Testis (tissue), 3 donors: ENCODE results near the gene TMEM260. TPM values are rescaled to one million over a fixed set of nuclear protein-coding genes. Genes with fewer than 3 reads are reported as not detected.

Source experiments
- DNase-seq: peaks from one replicate; pipeline ENCODE4 v3.0.0-alpha.2; 2019
- H3K27ac ChIP-seq, 2 donors: fragments of 200-600 bp; sonication (generic); one replicate each; pipeline ENCODE4 v1.5.1; 2019
- H3K27me3 ChIP-seq: fragments of 200-600 bp; sonication (generic); one replicate; pipeline ENCODE4 v1.5.1; 2019
- H3K36me3 ChIP-seq: fragments of 200-600 bp; sonication (generic); one replicate; pipeline ENCODE4 v1.5.1; 2017; ENCODE audit warnings: low read depth; ENCODE audit errors: missing control alignments
- H3K4me1 ChIP-seq: fragments of 200-600 bp; sonication (generic); one replicate; pipeline ENCODE4 v1.5.1; 2019
- H3K4me3 ChIP-seq, 2 donors: fragments of 200-600 bp; sonication (generic); one replicate each; pipeline ENCODE4 v1.5.1; 2017 to 2019
- H3K9me3 ChIP-seq: fragments of 200-600 bp; sonication (generic); one replicate; pipeline ENCODE4 v1.5.1; 2017
- CTCF ChIP-seq, 3 experiments: fragments of 450-650 bp in 2 of 3; fragments of 200-600 bp in 1 of 3; sonication (generic) in 1 of 3; IDR thresholded peaks; one replicate each; pipeline ENCODE4 v1.5.1; 2016 to 2019; ENCODE audit warnings: antibody characterized with exemption in 3 of 3, mild to moderate bottlenecking in 2 of 3, moderate library complexity in 1 of 3
- POLR2A ChIP-seq: fragments of 450-650 bp; IDR thresholded peaks from one replicate; pipeline ENCODE4 v1.6.1; 2017; ENCODE audit warnings: antibody characterized with exemption, mild to moderate bottlenecking, moderate library complexity
- WGBS, 2 donors: methylation state at CpG; one replicate each; pipeline ENCODE4 v1.1.5; 2018; 5-methylcytosine and 5-hydroxymethylcytosine counted together
- intact Hi-C: fragments of 100-400 bp; cut with DNase I; formaldehyde crosslinking; loops from one replicate; pipeline ENCODE4 v1.15.1; 2023; ENCODE audit warnings: low total_unique reads
- polyA plus RNA-seq: library from polyadenylated mRNA; stranded (reverse); fragments of 350-450 nt; fragmentation: Illumina TruSeq; extraction: RNeasy Lipid Tissue Mini Kit (QIAGEN cat#74804); gene quantifications from one replicate; pipeline ENCODE4 v1.2.3, GENCODE V29; 2014; ENCODE audit warnings: low read depth, low replicate concordance; ENCODE audit not compliant: insufficient read depth
- total RNA-seq, 2 donors: library from RNA; depleted of rRNA; stranded (reverse); fragments of >200 nt; gene quantifications; one replicate each; pipeline ENCODE4 v1.2.3, GENCODE V29; 2016

Gene TMEM260
- total and polyA plus RNA-seq, 3 donors from 2014 or later = 13.5 to 32.0 (median 30.7) TPM

GRCh38 chr14:56633544-56633943 lies 53.9 kb downstream of the TMEM260 start:
- Histone ChIP-seq H3K4me1 (no peaks in the 10 kb centered on the region), H3K27ac (no peak overlapping the region), H3K36me3 (peaks cover 3% of the 10 kb centered on the region), H3K27me3 (no peaks in the 10 kb centered on the region), H3K4me3 (no peak overlapping the region), H3K9me3 (no peaks in the 10 kb centered on the region)
- intact Hi-C loops = no loop called here
- WGBS, 2 donors = 94 to 98% methylated on average over 1 of the region's 1 CpG
- TF ChIP-seq CTCF (IDR thresholded peaks at IDR 0.05) (no peak), POLR2A (no peak)
- no peak for DNase-seq

- WGBS, 2 donors = 96% methylated on average over 2 of the region's 2 CpGs
- Histone ChIP-seq H3K36me3 (peaks cover 3% of the 10 kb centered on the region), H3K9me3 (no peaks in the 10 kb centered on the region), H3K27ac (no peak overlapping the region), H3K27me3 (no peaks in the 10 kb centered on the region), H3K4me3 (no peak overlapping the region), H3K4me1 (no peaks in the 10 kb centered on the region)
- DNase-seq = no peak
- TF ChIP-seq CTCF (IDR thresholded peaks at IDR 0.05) (no peak), POLR2A (no peak)
- intact Hi-C loops = no loop called here
Observed at GRCh38 chr14:56635041-56635440, 55.4 kb downstream of the TMEM260 start.

- H3K27ac ChIP-seq = no peak overlapping the region
- no peak overlapping the region for H3K4me3 ChIP-seq
- TF ChIP-seq CTCF (IDR thresholded peaks at IDR 0.05) (no peak), POLR2A (no peak)
- peaks cover 27% of the 10 kb centered on the region for H3K4me1 ChIP-seq
- intact Hi-C loops = no loop called here
- no peaks in the 10 kb centered on the region for H3K27me3 ChIP-seq
- DNase-seq = no peak
- H3K36me3 ChIP-seq = no peaks in the 10 kb centered on the region
- H3K9me3 ChIP-seq = no peaks in the 10 kb centered on the region
- 84 to 88% methylated on average over 2 of the region's 2 CpGs for WGBS, 2 donors
Observed at GRCh38 chr14:56647493-56647892, 67.9 kb downstream of the TMEM260 start.

GRCh38 chr14:56648508-56649301 lies 69.1 kb downstream of the TMEM260 start:
- 84 to 89% methylated on average over 6 of the region's 6 CpGs for WGBS, 2 donors
- H3K27me3 ChIP-seq = no peaks in the 10 kb centered on the region
- H3K4me3 ChIP-seq = no peak overlapping the region
- intact Hi-C loops = no loop called here
- H3K4me1 ChIP-seq = peaks cover 27% of the 10 kb centered on the region
- no peaks in the 10 kb centered on the region for H3K9me3 ChIP-seq
- TF ChIP-seq POLR2A (no peak), CTCF (IDR thresholded peaks at IDR 0.05) (no peak)
- DNase-seq = no peak
- H3K36me3 ChIP-seq = no peaks in the 10 kb centered on the region
- no peak overlapping the region for H3K27ac ChIP-seq

- DNase-seq = no peak
- TF ChIP-seq POLR2A (no peak), CTCF (IDR thresholded peaks at IDR 0.05) (no peak)
- 90 to 95% methylated on average over 3 of the region's 3 CpGs for WGBS, 2 donors
- H3K4me1 ChIP-seq = peaks cover 27% of the 10 kb centered on the region
- no peaks in the 10 kb centered on the region for H3K36me3 ChIP-seq
- no peak overlapping the region for H3K27ac ChIP-seq
- no peaks in the 10 kb centered on the region for H3K9me3 ChIP-seq
- intact Hi-C loops = no loop called here
- H3K4me3 ChIP-seq = no peak overlapping the region
- no peaks in the 10 kb centered on the region for H3K27me3 ChIP-seq
Observed at GRCh38 chr14:56649382-56649781, 69.8 kb downstream of the TMEM260 start.
